HG03469 (cell line): Measurements from ENCODE around the gene PXDC1.
"Not testable (repeated sequence)": the region's sequence is repeated elsewhere in the genome, so short reads cannot be mapped to it uniquely, and the experiment has no call there.

Experiments used
- ATAC-seq: cut with Tn5 transposase; IDR thresholded peaks from one replicate; pipeline ENCODE4 v1.9.1; 2021; ENCODE audit warnings: mild to moderate bottlenecking, moderate library complexity, moderate number of reproducible peaks; ENCODE audit not compliant: unreplicated experiment

Gene PXDC1

DNA sequence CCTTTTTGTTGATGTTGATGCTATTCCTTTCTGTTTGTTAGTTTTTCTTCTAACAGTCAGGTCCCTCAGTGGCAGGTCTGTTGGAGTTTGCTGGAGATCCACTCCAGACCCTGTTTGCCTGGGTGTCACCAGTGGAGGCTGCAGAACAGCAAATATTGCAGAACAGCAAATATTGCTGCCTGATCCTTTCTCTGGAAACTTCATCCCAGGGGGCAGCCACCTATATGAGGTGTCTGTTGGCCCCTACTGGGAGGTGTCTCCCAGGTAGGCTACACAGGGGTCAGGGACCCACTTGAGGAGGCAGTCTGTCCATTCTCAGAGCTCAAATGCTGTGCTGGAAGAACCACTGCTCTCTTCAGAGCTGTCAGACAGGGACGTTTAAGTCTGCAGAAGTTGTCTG is 74.2 kb downstream of the PXDC1 start:
- ATAC-seq, result not testable (repeated sequence)
